Inflammatory macrophage treated with lipopolysaccharide for 4 hours (primary cell): Measurements from ENCODE around the gene DLX1.
"Not testable (repeated sequence)": the region's sequence is repeated elsewhere in the genome, so short reads cannot be mapped to it uniquely, and the experiment has no call there.

Experiments used
- DNase-seq: peaks from one replicate; pipeline ENCODE4 v3.0.0-alpha.2; 2020

Gene DLX1

GRCh38 chr2:172128484-172128883 is 43.2 kb downstream of the DLX1 start:
- DNase-seq = no peak

GRCh38 chr2:172129404-172129803 is 44.1 kb downstream of the DLX1 start:
- DNase-seq = no peak

- no peak for DNase-seq
Observed at GRCh38 chr2:172131713-172132555, 46.6 kb downstream of the DLX1 start.

GRCh38 chr2:172134270-172134669 is 49.0 kb downstream of the DLX1 start:
- DNase-seq = no peak

GRCh38 chr2:172135446-172135845 is 50.1 kb downstream of the DLX1 start:
- DNase-seq = no peak

- DNase-seq = no peak
Observed at GRCh38 chr2:172137109-172137508, 51.8 kb downstream of the DLX1 start.

- no peak for DNase-seq
Observed at GRCh38 chr2:172137943-172138342, 52.6 kb downstream of the DLX1 start.

- not testable (repeated sequence) for DNase-seq
Observed at GRCh38 chr2:172138727-172139126, 53.4 kb downstream of the DLX1 start.
